Measurements from ENCODE around the gene GNG12. TPM values are rescaled to one million over a fixed set of nuclear protein-coding genes. Genes with fewer than 3 reads are reported as not detected.

GNG12 gene
- total and polyA plus RNA-seq, 9 of the 15 experiments (the other 6 are each of a cell fraction or from before 2014, with no cell fraction given): 2.6 to 6.0 (median 4.1) TPM

- no peak for TF ChIP-seq ZNF407 (IDR thresholded peaks at IDR 0.05; ENCODE audit: low read depth)
- no peak for TF ChIP-seq ZNF3 (CRISPR knock-in tag; IDR thresholded peaks at IDR 0.05)
- no peak for TF ChIP-seq HDAC6 (IDR thresholded peaks at IDR 0.05; ENCODE audit: low read depth, low read length)
- TF ChIP-seq HDAC1 (IDR thresholded peaks at IDR 0.05): peak in 1 of 2 experiments; percentile 31; a peak in 1 of 4 replicates
- TF ChIP-seq POLR2B (IDR thresholded peaks at IDR 0.05; ENCODE audit: low read depth, partially characterized antibody): no peak
- 0 out of 2 replicates have a peak, but pooled peaks have one; percentile 29 for TF ChIP-seq HBP1 (CRISPR knock-in tag; IDR thresholded peaks at IDR 0.05)
- TF ChIP-seq PRDM10 (IDR thresholded peaks at IDR 0.05; ENCODE audit: partially characterized antibody): peak; percentile 89
- TF ChIP-seq SMARCE1 (IDR thresholded peaks at IDR 0.05): peak; percentile 46; the same call in 1 of the 2 replicates
- TF ChIP-seq MAX (CRISPR knock-in tag; IDR thresholded peaks at IDR 0.05): peak; percentile 15; the same call in 1 of the 2 replicates
- TF ChIP-seq PTRF (tag; IDR thresholded peaks at IDR 0.05): 0 out of 2 replicates have a peak, but pooled peaks have one; percentile 42
- TF ChIP-seq EP300 (IDR thresholded peaks at IDR 0.05; ENCODE audit: low read length): peak; percentile 4; the same call in 1 of the 2 replicates
- peak; percentile 29; the same call in 1 of the 2 replicates for TF ChIP-seq CXXC5 (CRISPR knock-in tag; IDR thresholded peaks at IDR 0.05)
These were observed 97.2 kb downstream of the GNG12 start (continued) for GRCh38 chr1:67735806-67736627.

Measured in K562 (cell line).